Stimulated activated CD4-positive, alpha-beta T cell treated with anti-CD3 and anti-CD28 coated beads, Interleukin-12 subunit alpha, Interleukin-12 subunit beta, amount 100 ng/mL, for 4 hours (primary cell): ENCODE data around the gene TBC1D21.

Experiments used
- DNase-seq: peaks from one replicate; pipeline ENCODE4 v3.0.0-alpha.2; 2020

TBC1D21 gene

GRCh38 chr15:73862276-73862675 is 11.1 kb upstream of the TBC1D21 start:
- DNase-seq: no peak

- DNase-seq: no peak
Observed at GRCh38 chr15:73865379-73865778, 8.0 kb upstream of the TBC1D21 start.

GRCh38 chr15:73865904-73866303 is 7.5 kb upstream of the TBC1D21 start:
- no peak for DNase-seq

GRCh38 chr15:73866481-73866880 is 6.9 kb upstream of the TBC1D21 start:
- DNase-seq: no peak

GRCh38 chr15:73866881-73867410 is 6.4 kb upstream of the TBC1D21 start:
- no peak for DNase-seq

GRCh38 chr15:73867426-73867825 is 5.9 kb upstream of the TBC1D21 start:
- DNase-seq: no peak

- no peak for DNase-seq
Observed at GRCh38 chr15:73867956-73868355, 5.4 kb upstream of the TBC1D21 start.

GRCh38 chr15:73869216-73869995 is 4.0 kb upstream of the TBC1D21 start:
- DNase-seq: no peak

GRCh38 chr15:73870700-73871408 is 2.5 kb upstream of the TBC1D21 start:
- DNase-seq: no peak

GRCh38 chr15:73872346-73872745 is 1.0 kb upstream of the TBC1D21 start:
- no peak for DNase-seq

GRCh38 chr15:73873889-73874511 is 636 bp downstream of the TBC1D21 start:
- no peak for DNase-seq

- no peak for DNase-seq
Observed at GRCh38 chr15:73879426-73879825, 6.1 kb downstream of the TBC1D21 start.

- no peak for DNase-seq
Observed at GRCh38 chr15:73881579-73882320, 8.4 kb downstream of the TBC1D21 start.

- DNase-seq: no peak
Observed at GRCh38 chr15:73882761-73883419, 9.5 kb downstream of the TBC1D21 start.

- DNase-seq: no peak
Observed at GRCh38 chr15:73884159-73884558, 10.8 kb downstream of the TBC1D21 start.

GRCh38 chr15:73885954-73886700 is 12.8 kb downstream of the TBC1D21 start:
- no peak for DNase-seq

GRCh38 chr15:73886717-73887345 is 13.5 kb downstream of the TBC1D21 start:
- DNase-seq: no peak

- DNase-seq: no peak
Observed at GRCh38 chr15:73887481-73887880, 14.1 kb downstream of the TBC1D21 start.

- no peak for DNase-seq
Observed at GRCh38 chr15:73888224-73889041, 15.1 kb downstream of the TBC1D21 start.
